Measurements from ENCODE around the gene CYB561D2.

GRCh38 chr3:50319894-50320625, 30.6 kb upstream of the CYB561D2 start:
- TF ChIP-seq POLR2A (IDR thresholded peaks at IDR 0.05) (no peak), CTCF (IDR thresholded peaks at IDR 0.05) (no peak)

Data from vagina (tissue), 2 donors.